ENCODE data around the gene POLD1. TPM values are rescaled to one million over a fixed set of nuclear protein-coding genes. Genes with fewer than 3 reads are reported as not detected.

The POLD1 gene
- total RNA-seq, 4 donors from 2014 or later = 4.1 to 15.6 (median 10.9) TPM

DNA sequence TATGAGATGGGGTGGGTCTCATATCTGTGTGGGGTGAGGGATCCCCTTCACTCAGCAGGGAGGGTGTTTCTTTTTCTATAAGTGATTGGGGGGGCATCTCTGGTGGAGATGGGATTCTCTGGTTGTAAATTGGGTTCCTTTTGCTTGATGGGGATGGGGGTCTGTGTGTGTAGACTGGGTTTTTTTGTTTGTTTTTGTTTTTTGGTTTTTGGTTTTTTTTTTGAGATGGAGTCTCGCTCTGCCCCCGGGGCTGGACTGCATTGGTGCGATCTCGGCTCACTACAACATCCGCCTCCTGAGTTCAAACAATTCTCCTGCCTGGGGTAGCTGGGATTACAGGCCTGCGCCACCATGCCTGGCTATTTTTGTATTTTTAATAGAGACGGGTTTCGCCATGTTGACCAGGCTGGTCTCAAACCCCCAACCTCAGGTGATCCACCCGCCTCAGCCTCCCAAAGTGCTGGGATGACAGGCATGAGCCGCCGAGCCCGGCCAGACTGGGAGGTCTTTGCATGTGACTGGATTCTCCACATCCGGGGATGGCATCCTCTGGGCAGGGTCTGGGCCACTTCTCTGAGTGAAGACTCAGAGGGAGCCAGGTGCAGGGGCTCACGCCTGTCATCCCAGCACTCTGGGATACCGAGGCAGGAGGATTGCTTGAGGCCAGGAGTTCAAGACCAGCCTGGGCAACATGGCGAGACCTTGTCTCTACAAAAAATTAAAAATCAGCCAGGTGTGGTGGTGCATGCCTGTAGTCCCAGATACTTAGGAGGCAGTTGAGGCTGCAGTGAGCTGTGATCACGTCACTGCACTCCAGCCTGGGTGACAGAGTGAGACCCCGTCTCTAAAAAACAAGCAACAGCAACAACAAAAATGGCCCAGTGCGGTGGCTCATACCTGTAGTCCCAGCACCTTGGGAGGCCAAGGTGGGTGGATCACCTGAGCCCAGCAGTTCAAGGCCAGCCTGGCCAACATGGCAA, 49.3 kb downstream of the POLD1 start:
- TF ChIP-seq, protein P1, sequence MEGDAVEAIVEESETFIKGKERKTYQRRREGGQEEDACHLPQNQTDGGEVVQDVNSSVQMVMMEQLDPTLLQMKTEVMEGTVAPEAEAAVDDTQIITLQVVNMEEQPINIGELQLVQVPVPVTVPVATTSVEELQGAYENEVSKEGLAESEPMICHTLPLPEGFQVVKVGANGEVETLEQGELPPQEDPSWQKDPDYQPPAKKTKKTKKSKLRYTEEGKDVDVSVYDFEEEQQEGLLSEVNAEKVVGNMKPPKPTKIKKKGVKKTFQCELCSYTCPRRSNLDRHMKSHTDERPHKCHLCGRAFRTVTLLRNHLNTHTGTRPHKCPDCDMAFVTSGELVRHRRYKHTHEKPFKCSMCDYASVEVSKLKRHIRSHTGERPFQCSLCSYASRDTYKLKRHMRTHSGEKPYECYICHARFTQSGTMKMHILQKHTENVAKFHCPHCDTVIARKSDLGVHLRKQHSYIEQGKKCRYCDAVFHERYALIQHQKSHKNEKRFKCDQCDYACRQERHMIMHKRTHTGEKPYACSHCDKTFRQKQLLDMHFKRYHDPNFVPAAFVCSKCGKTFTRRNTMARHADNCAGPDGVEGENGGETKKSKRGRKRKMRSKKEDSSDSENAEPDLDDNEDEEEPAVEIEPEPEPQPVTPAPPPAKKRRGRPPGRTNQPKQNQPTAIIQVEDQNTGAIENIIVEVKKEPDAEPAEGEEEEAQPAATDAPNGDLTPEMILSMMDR (IDR thresholded peaks at IDR 0.05; ENCODE audit: low read depth) = no peak

DNA sequence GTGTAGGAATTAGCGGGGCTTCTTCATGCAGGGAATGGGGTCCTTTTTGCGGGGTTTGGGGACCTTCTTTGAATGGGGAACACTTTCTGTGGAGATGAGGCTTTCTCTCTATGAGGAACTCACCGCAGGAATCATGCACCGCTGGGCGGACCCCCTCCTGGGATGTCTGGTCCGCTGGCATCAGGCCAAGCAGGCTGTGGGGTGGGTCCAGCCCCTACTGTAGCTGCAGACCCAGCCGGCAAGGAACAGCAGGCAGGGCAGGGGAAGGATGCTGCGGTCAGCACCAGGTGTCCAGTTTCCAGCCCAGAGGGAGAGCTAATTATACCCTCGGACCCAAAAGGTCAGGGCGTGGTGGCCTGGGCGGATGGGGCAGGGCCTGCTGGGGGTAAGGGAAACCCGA, 50.4 kb downstream of the POLD1 start:
- TF ChIP-seq, protein P1 (IDR thresholded peaks at IDR 0.05; ENCODE audit: low read depth) = no peak

DNA sequence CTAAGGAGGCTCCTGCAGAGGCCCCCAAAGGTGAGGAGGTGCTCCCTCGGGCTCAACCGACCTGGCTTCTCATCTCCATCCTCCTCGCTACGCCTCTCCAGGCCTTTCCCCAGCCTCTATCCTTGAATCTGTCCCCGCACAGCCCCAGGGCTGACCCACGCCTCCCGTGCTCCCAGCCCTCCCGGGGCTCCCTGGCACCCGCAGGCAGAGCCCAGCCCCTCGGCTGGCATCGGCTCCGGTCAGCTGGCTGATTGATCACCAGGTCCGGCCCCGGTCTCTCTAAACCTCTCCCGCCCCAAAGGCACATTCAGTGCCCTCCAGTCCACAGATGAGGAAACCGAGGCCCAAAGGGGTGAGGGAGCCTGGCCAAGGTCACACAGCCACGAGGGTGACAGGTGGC, 51.1 kb downstream of the POLD1 start:
- TF ChIP-seq, protein P1 (IDR thresholded peaks at IDR 0.05; ENCODE audit: low read depth) = no peak

DNA sequence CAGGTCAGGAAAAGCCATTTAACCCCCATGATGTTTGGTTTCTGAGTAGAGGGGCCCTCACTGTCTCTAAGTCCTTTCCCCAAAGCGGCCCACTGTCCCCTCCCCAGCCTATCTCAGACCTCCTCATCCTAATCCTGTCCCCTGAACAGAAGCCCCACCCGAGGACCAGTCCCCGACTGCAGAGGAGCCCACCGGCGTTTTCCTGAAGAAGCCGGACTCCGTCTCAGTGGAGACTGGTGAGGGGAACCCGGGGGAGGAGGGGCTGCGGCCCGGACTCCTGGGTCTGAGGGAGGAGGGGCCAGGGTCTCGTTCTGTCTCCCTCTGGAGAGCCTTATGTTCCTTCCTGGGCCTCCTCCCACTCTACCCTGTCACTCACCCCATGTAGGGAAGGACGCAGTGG, 51.5 kb downstream of the POLD1 start:
- TF ChIP-seq, protein P1 (IDR thresholded peaks at IDR 0.05; ENCODE audit: low read depth) = no peak

DNA sequence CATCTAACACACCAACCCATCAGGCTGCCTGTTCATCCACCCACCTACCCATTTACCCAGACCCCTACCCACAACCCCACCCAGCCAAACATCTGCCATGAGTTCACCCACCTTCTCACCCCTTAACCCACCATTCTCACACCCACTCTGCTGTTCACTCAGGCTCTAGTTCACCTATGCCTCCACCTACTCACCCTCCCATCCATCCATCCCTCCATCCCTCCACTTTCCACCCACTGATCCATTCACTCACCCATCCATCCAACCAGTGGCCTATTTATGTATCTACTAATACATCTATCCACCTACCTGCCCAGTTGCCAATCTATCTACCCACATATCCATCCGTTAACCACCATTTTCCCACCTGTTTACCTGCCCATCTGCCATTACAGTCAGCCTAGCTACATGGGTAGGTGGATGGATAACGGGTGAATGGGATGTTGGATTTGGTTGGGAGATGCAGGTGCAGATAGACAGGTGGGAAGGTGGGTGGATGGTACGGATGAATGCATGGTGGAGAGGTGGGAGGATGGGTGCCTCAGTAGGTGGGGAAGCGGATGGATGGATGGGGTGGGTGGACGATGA, 53.8 kb downstream of the POLD1 start:
- TF ChIP-seq, protein P1 (IDR thresholded peaks at IDR 0.05; ENCODE audit: low read depth) = no peak

DNA sequence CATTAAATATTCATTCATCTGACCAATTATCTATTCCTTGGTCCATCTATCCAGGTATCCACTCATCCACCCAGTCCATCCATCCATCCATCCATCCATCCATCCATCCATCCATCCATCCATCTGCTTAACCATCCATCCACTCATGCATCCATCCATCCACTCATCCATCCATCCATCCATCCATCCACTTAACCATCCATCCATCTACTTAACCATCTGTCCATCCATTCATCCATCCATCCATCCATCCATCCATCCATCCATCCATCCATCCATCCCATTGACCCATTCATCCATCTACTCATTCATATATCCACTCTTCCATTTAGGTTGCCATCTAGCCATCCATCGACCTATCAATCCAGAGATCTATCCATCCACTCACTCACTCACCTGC, 59.9 kb downstream of the POLD1 start:
- TF ChIP-seq, protein P1 (IDR thresholded peaks at IDR 0.05; ENCODE audit: low read depth) = no peak

DNA sequence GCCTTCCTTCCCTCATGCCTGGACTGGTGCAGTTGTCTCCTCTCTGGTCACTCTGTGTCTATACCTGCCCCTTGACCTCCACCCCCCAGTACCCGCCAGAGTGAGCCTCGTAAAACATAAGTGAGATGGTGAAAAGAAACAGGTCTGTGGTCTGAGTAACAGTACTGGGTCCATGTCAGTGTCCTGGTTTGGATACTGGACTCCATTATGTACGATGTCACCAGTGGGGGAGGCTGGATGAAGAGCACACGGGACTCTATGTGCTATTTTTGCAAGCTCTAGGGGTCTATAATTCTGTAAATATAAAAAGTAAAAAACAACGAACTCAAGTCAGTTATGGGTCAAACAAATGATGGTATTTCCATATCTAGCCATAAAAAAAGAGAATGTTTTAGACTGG, 62.9 kb downstream of the POLD1 start:
- TF ChIP-seq, protein P1 (IDR thresholded peaks at IDR 0.05; ENCODE audit: low read depth) = no peak
